Tibial artery (tissue), 4 donors: Measurements from ENCODE around the gene ZMYND19.
"Not testable (repeated sequence)": the region's sequence is repeated elsewhere in the genome, so short reads cannot be mapped to it uniquely, and the experiment has no call there.

Experiments used
- DNase-seq, 2 donors: peaks; one replicate each; pipeline ENCODE4 v3.0.0-alpha.2; 2019
- H3K27ac ChIP-seq, 2 donors: fragments of 200-600 bp; sonication (generic) in 1 of 2; 1 replicate in 1 of 2; 2 replicates in 1 of 2; pipeline ENCODE4 v1.5.1; 2018 to 2019; ENCODE audit warnings: mild to moderate bottlenecking in 1 of 2
- H3K27me3 ChIP-seq, 2 donors: fragments of 200-600 bp; sonication (generic) in 1 of 2; one replicate each; pipeline versions ENCODE4 v1.5.1 to v1.6.0; 2016 to 2019
- H3K36me3 ChIP-seq, 3 donors: fragments of 200-600 bp; sonication (generic) in 2 of 3; one replicate each; pipeline ENCODE4 v1.5.1; 2016 to 2019; ENCODE audit warnings: mild to moderate bottlenecking in 2 of 3
- H3K4me1 ChIP-seq, 4 donors: fragments of 200-600 bp; sonication (generic) in 2 of 4; 1 replicate in 3 of 4; 2 replicates in 1 of 4; pipeline ENCODE4 v1.5.1; 2016 to 2019
- H3K4me3 ChIP-seq, 2 donors: fragments of 200-600 bp; sonication (generic) in 1 of 2; 1 replicate in 1 of 2; 2 replicates in 1 of 2; pipeline ENCODE4 v1.5.1; 2018 to 2019; ENCODE audit warnings: mild to moderate bottlenecking in 2 of 2
- H3K9me3 ChIP-seq, 3 donors: fragments of 200-600 bp; sonication (generic) in 1 of 3; one replicate each; pipeline ENCODE4 v1.5.1; 2016 to 2019
- CTCF ChIP-seq, 2 experiments: fragments of 200-600 bp in 1 of 2; fragments of 450-650 bp in 1 of 2; IDR thresholded peaks; one replicate each; pipeline ENCODE4 v1.5.1; 2017 to 2019; ENCODE audit warnings: antibody characterized with exemption in 2 of 2, mild to moderate bottlenecking in 1 of 2, moderate library complexity in 1 of 2
- intact Hi-C: fragments of 100-400 bp; cut with DNase I; formaldehyde crosslinking; loops from one replicate; pipeline ENCODE4 v1.15.0; 2023; ENCODE audit warnings: low total_unique reads

ZMYND19 gene

GRCh38 chr9:137631345-137632229 lies 41.3 kb upstream of the ZMYND19 start:
- intact Hi-C loops = no loop called here
- Histone ChIP-seq H3K27me3 (no peaks in the 10 kb centered on the region), H3K36me3 (no peaks in the 10 kb centered on the region), H3K4me1 (peaks cover 0 to 26% (median 8%) of the 10 kb centered on the region in 4 donors), H3K9me3 (no peaks in the 10 kb centered on the region), H3K4me3 (no peak overlapping the region), H3K27ac (no peak overlapping the region)
- no peak for DNase-seq
- no peak for TF ChIP-seq CTCF (IDR thresholded peaks at IDR 0.05)

- no peak for TF ChIP-seq CTCF (IDR thresholded peaks at IDR 0.05)
- intact Hi-C loops = no loop called here
- no peak overlapping the region for H3K4me3 ChIP-seq
- H3K27ac ChIP-seq = no peak overlapping the region
- H3K27me3 ChIP-seq = no peaks in the 10 kb centered on the region
- DNase-seq = no peak
- no peaks in the 10 kb centered on the region for H3K36me3 ChIP-seq
- H3K9me3 ChIP-seq = no peaks in the 10 kb centered on the region
- H3K4me1 ChIP-seq = peaks cover 0 to 26% (median 8%) of the 10 kb centered on the region in 4 donors
These were observed 40.4 kb upstream of the ZMYND19 start for GRCh38 chr9:137630679-137631078.

- TF ChIP-seq CTCF (IDR thresholded peaks at IDR 0.05) = no peak
- H3K27me3 ChIP-seq = no peaks in the 10 kb centered on the region
- peaks cover 0 to 26% (median 8%) of the 10 kb centered on the region in 4 donors for H3K4me1 ChIP-seq
- no peak overlapping the region for H3K4me3 ChIP-seq
- no peaks in the 10 kb centered on the region for H3K9me3 ChIP-seq
- H3K36me3 ChIP-seq = no peaks in the 10 kb centered on the region
- no peak for DNase-seq
- H3K27ac ChIP-seq = no peak overlapping the region
- intact Hi-C loops = no loop called here
These were observed 39.8 kb upstream of the ZMYND19 start for GRCh38 chr9:137630126-137630525.

- intact Hi-C loops, H3K36me3 ChIP-seq: not testable (repeated sequence)
These were observed 37.1 kb upstream of the ZMYND19 start for GRCh38 chr9:137627406-137627805.

GRCh38 chr9:137626464-137626863 lies 36.2 kb upstream of the ZMYND19 start:
- intact Hi-C loops = no loop called here
- no peak for TF ChIP-seq CTCF (IDR thresholded peaks at IDR 0.05)
- DNase-seq = no peak
- Histone ChIP-seq H3K9me3 (no peaks in the 10 kb centered on the region), H3K4me3 (no peak overlapping the region), H3K4me1 (peaks cover 0 to 18% (median 11%) of the 10 kb centered on the region in 4 donors), H3K27me3 (no peaks in the 10 kb centered on the region), H3K36me3 (peaks cover 0 to 4% (median 0%) of the 10 kb centered on the region in 3 donors), H3K27ac (no peak overlapping the region)

More at GRCh38 chr9:137627406-137627805, 37.1 kb upstream of the ZMYND19 start:
- not testable (repeated sequence) for H3K4me3 ChIP-seq, H3K27me3 ChIP-seq, H3K9me3 ChIP-seq, H3K27ac ChIP-seq
- peaks cover 0 to 21% (median 6%) of the 10 kb centered on the region in 4 donors for H3K4me1 ChIP-seq
- DNase-seq = peak in 1 of 2 donors; percentile 20

GRCh38 chr9:137622211-137622610 lies 31.9 kb upstream of the ZMYND19 start:
- intact Hi-C loops, DNase-seq, H3K27ac ChIP-seq, H3K27me3 ChIP-seq, H3K36me3 ChIP-seq, H3K4me3 ChIP-seq, H3K9me3 ChIP-seq: not testable (repeated sequence)
- peaks cover 0 to 40% (median 31%) of the 10 kb centered on the region in 4 donors for H3K4me1 ChIP-seq
